ENCODE data around the gene ADCY5. TPM values are rescaled to one million over a fixed set of nuclear protein-coding genes. Genes with fewer than 3 reads are reported as not detected.

The ADCY5 gene
- total RNA-seq, 2 donors from 2014 or later = 12.9 to 69.6 TPM

DNA sequence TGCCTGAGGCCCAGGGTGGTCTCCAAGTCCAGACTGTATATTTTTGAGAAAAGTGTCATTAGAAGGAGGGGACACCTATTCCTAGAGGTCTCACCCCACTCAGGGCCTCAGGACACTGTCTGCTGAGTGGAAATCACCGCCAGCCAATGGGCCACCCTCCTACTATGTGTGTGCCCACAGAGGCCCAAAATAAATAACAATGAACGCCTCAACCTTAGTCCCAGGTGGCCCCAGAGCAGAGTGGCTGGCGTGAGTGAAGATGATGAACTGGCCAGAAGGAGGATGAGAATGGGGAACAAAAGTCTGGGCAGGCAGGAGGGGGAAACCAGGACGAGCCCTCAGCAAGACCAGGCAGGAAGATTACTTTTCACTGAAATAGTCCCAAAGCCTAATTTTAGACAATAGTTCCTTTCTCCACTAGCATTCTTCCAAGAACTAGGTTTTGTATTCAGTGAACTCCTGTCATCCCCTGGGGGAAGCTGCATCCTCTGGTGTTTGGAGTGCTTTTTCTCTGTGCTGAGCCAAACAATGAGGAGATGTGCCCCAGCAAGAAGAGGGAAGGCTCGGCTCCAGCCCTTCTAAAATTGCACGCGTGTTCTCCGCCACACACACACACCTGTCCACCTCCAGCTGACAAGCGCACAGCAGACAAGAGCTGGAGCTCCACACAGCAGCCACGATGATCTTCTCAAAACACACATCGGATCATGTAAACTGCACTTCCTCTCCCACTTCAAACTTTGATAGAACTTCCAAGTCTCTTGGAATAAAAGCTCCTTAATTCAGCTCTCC is 72.2 kb downstream of the ADCY5 start:
- Histone ChIP-seq H3K4me3 (no peak overlapping the region), H3K4me1 (replicated peaks) (no peaks in the 10 kb centered on the region), H3K9me3 (no peaks in the 10 kb centered on the region), H3K27ac (peak overlapping the region in 1 of 2 donors; percentile 22), H3K27me3 (replicated peaks; ENCODE audit: insufficient read depth) (no peaks in the 10 kb centered on the region), H3K36me3 (no peaks in the 10 kb centered on the region)
- intact Hi-C loops (cut with DNase I) = no loop called here
- WGBS = 25% methylated on average over 11 of the region's 11 CpGs
- no peak for TF ChIP-seq POLR2A (IDR thresholded peaks at IDR 0.05)
- no peak for TF ChIP-seq POLR2AphosphoS5 (IDR thresholded peaks at IDR 0.05)
- no peak for TF ChIP-seq CTCF (IDR thresholded peaks at IDR 0.05)
- DNase-seq (ENCODE audit: low spot score) = no peak

GRCh38 chr3:123375014-123375940 is 73.6 kb downstream of the ADCY5 start:
- Histone ChIP-seq H3K36me3 (no peaks in the 10 kb centered on the region), H3K9me3 (no peaks in the 10 kb centered on the region), H3K27me3 (replicated peaks; ENCODE audit: insufficient read depth) (no peaks in the 10 kb centered on the region), H3K27ac (peak overlapping the region; percentile 18 to 39), H3K4me3 (no peak overlapping the region), H3K4me1 (replicated peaks) (no peaks in the 10 kb centered on the region)
- WGBS = 75% methylated on average over 13 of the region's 13 CpGs
- TF ChIP-seq POLR2AphosphoS5 (IDR thresholded peaks at IDR 0.05) (no peak), CTCF (IDR thresholded peaks at IDR 0.05) (peak in 1 of 4 experiments; percentile 9)
- no peak for DNase-seq (ENCODE audit: low spot score)
- intact Hi-C loops (cut with DNase I) = no loop called here

DNA sequence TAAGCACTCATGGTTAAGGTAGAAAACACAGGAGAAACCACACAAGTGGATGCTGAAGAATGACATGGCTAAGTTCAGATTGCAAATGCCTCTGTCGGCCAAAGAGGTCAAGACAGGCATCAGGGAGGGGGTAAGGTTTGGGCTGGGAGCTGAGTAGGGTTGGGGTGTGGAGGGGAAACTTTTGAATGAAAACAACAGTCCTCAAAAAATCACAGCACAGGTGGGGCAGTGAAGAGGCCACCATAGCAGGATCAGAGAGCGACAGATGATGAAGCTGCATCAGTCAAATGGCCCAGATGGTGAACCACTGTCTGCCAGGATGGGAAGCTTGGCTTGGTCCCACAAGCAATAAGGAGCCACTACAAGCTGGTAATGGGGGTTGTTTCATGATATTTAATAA is 74.9 kb downstream of the ADCY5 start:
- intact Hi-C loops (cut with DNase I) = loop anchor here (5.0 kb wide), 1 partner anchor 42 kb away; no protein-coding TSS in a partner anchor
- 58% methylated on average over 2 of the region's 2 CpGs for WGBS
- H3K9me3 ChIP-seq = no peaks in the 10 kb centered on the region
- H3K36me3 ChIP-seq = no peaks in the 10 kb centered on the region
- no peak for DNase-seq (ENCODE audit: low spot score)
- H3K4me1 ChIP-seq (replicated peaks) = no peaks in the 10 kb centered on the region
- H3K27ac ChIP-seq = peak overlapping the region; percentile 39 to 60
- no peak for TF ChIP-seq POLR2A (IDR thresholded peaks at IDR 0.05)
- no peak for TF ChIP-seq POLR2AphosphoS5 (IDR thresholded peaks at IDR 0.05)
- H3K27me3 ChIP-seq (replicated peaks; ENCODE audit: insufficient read depth) = no peaks in the 10 kb centered on the region
- no peak overlapping the region for H3K4me3 ChIP-seq

GRCh38 chr3:123373474-123373987 is 75.4 kb downstream of the ADCY5 start:
- TF ChIP-seq POLR2A (IDR thresholded peaks at IDR 0.05) = no peak
- TF ChIP-seq CTCF (IDR thresholded peaks at IDR 0.05) = no peak
- TF ChIP-seq POLR2AphosphoS5 (IDR thresholded peaks at IDR 0.05) = no peak
- no peak overlapping the region for H3K4me3 ChIP-seq
- WGBS = 31% methylated on average over 13 of the region's 13 CpGs
- DNase-seq (ENCODE audit: low spot score) = no peak
- H3K27ac ChIP-seq = peak overlapping the region; percentile 39 to 60
- no peaks in the 10 kb centered on the region for H3K36me3 ChIP-seq
- H3K9me3 ChIP-seq = no peaks in the 10 kb centered on the region
- H3K27me3 ChIP-seq (replicated peaks; ENCODE audit: insufficient read depth) = no peaks in the 10 kb centered on the region
- intact Hi-C loops (cut with DNase I) = loop anchor here (5.0 kb wide), 1 partner anchor 41 kb away; no protein-coding TSS in a partner anchor
- no peaks in the 10 kb centered on the region for H3K4me1 ChIP-seq (replicated peaks)

All from prostate gland (tissue), 2 donors.